Right lobe of liver (tissue), 4 donors: ENCODE measurements around the gene TC2N.

ENCODE experiments used
- CTCF ChIP-seq, 4 donors: fragments of 200-600 bp in 3 of 4; fragments of 450-650 bp in 1 of 4; IDR thresholded peaks; one replicate each; pipeline versions ENCODE4 v1.5.1 to v1.8.0; 2016 to 2022; ENCODE audit warnings: antibody characterized with exemption in 4 of 4, mild to moderate bottlenecking in 2 of 4
- POLR2A ChIP-seq: fragments of 450-650 bp; IDR thresholded peaks from one replicate; pipeline ENCODE4 v1.6.1; 2017; ENCODE audit warnings: antibody characterized with exemption, mild to moderate bottlenecking
- donor health status: DM: no; HTN: no; CAD: no.
- donor health status: DM: no; HTN: no; CAD: no.
- donor health status: DM: no; HTN: yes; CAD: no.

DNA sequence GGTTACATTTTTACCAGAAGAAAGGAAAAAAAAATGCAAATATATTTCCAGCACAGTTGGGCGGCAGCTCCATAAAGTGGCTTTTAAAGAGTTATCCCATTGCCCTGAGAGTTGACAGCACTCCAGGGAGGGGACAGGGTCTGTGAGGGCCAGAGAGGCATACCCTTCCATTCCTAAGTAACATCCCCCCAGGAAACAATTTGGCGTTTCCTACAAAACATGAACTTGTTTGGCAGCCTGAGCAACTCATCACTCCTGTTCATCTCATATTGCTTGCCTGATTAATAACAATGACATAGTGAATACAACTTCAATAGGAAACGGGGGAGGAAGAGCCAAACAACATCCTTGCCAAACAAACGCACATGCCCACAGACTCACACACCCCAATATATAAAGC is 23.3 kb downstream of the TC2N start:
- no peak for TF ChIP-seq POLR2A
- TF ChIP-seq CTCF (IDR thresholded peaks at IDR 0.05) = no peak
